Endothelial cell (in vitro differentiated cells): ENCODE measurements around the gene EFNA5. TPM values are rescaled to one million over a fixed set of nuclear protein-coding genes. Genes with fewer than 3 reads are reported as not detected.
"Not testable (repeated sequence)": the region's sequence is repeated elsewhere in the genome, so short reads cannot be mapped to it uniquely, and the experiment has no call there.

Source experiments
- DNase-seq: peaks from one replicate; pipeline ENCODE4 v3.0.0; 2021; ENCODE audit warnings: low spot score
- H3K27ac Mint-ChIP-seq: one replicate; pipeline ENCODE4 v1.8.0; 2021; ENCODE audit warnings: mixed read lengths, inconsistent platforms; ENCODE audit not compliant: unreplicated experiment
- H3K27me3 Mint-ChIP-seq: one replicate; pipeline ENCODE4 v1.8.0; 2021; ENCODE audit warnings: mild to moderate bottlenecking, moderate library complexity, mixed read lengths, inconsistent platforms; ENCODE audit not compliant: unreplicated experiment
- H3K36me3 Mint-ChIP-seq: one replicate; pipeline ENCODE4 v1.8.0; 2021; ENCODE audit warnings: mild to moderate bottlenecking, low read depth, mixed read lengths, inconsistent platforms; ENCODE audit not compliant: unreplicated experiment
- H3K4me1 Mint-ChIP-seq: one replicate; pipeline ENCODE4 v1.8.0; 2021; ENCODE audit warnings: mild to moderate bottlenecking, mixed read lengths, inconsistent platforms; ENCODE audit not compliant: unreplicated experiment
- H3K4me3 Mint-ChIP-seq: one replicate; pipeline ENCODE4 v1.8.0; 2021; ENCODE audit warnings: mild to moderate bottlenecking, mixed read lengths, inconsistent platforms; ENCODE audit not compliant: unreplicated experiment
- H3K9me3 Mint-ChIP-seq: one replicate; pipeline ENCODE4 v1.8.0; 2021; ENCODE audit warnings: mixed read lengths, inconsistent platforms; ENCODE audit not compliant: unreplicated experiment
- CTCF ChIP-seq: fragments of 200-600 bp; sonication (generic); IDR thresholded peaks from one replicate; pipeline ENCODE4 v1.5.0; 2021; ENCODE audit warnings: antibody characterized with exemption; ENCODE audit not compliant: unreplicated experiment
- total RNA-seq: library from RNA; stranded (reverse); fragmentation: NEBNext Ultra II Directional; extraction: Animal tissue kit (Norgen Biotek cat#: 25700); gene quantifications from one replicate; pipeline ENCODE4 v1.2.1, GENCODE V29; 2021; ENCODE audit not compliant: unreplicated experiment

Gene EFNA5
- total RNA-seq, 1 donor from 2014 or later = 8.8 TPM

- TF ChIP-seq CTCF = no peak
- Mint-ChIP-seq H3K9me3 (no peaks in the 10 kb centered on the region), H3K27ac (no peak overlapping the region), H3K27me3 (no peaks in the 10 kb centered on the region), H3K36me3 (no peaks in the 10 kb centered on the region), H3K4me1 (peaks cover 6% of the 10 kb centered on the region), H3K4me3 (no peak overlapping the region)
- no peak for DNase-seq
Observed at GRCh38 chr5:107359033-107359915, 311.5 kb downstream of the EFNA5 start.

GRCh38 chr5:107356891-107357290 is 313.8 kb downstream of the EFNA5 start:
- no peak for TF ChIP-seq CTCF
- H3K27ac Mint-ChIP-seq = no peak overlapping the region
- DNase-seq = no peak
- no peaks in the 10 kb centered on the region for H3K4me1 Mint-ChIP-seq
- no peaks in the 10 kb centered on the region for H3K9me3 Mint-ChIP-seq
- H3K4me3 Mint-ChIP-seq = no peak overlapping the region
- no peaks in the 10 kb centered on the region for H3K36me3 Mint-ChIP-seq
- no peaks in the 10 kb centered on the region for H3K27me3 Mint-ChIP-seq

- no peak for TF ChIP-seq CTCF
- Mint-ChIP-seq H3K36me3 (no peaks in the 10 kb centered on the region), H3K27ac (no peak overlapping the region), H3K4me1 (peaks cover 3% of the 10 kb centered on the region), H3K9me3 (no peaks in the 10 kb centered on the region), H3K27me3 (no peaks in the 10 kb centered on the region), H3K4me3 (no peak overlapping the region)
- no peak for DNase-seq
Observed at GRCh38 chr5:107352576-107352975, 318.2 kb downstream of the EFNA5 start.

- not testable (repeated sequence) for DNase-seq, H3K4me1 Mint-ChIP-seq, H3K9me3 Mint-ChIP-seq
Observed at GRCh38 chr5:107346580-107346979, 324.2 kb downstream of the EFNA5 start.

GRCh38 chr5:107342371-107342770 is 328.4 kb downstream of the EFNA5 start:
- DNase-seq = no peak
- H3K27me3 Mint-ChIP-seq = no peaks in the 10 kb centered on the region
- H3K4me1 Mint-ChIP-seq = no peaks in the 10 kb centered on the region
- H3K9me3 Mint-ChIP-seq = peaks cover 4% of the 10 kb centered on the region
- peaks cover 9% of the 10 kb centered on the region for H3K36me3 Mint-ChIP-seq
- no peak for TF ChIP-seq CTCF
- H3K4me3 Mint-ChIP-seq = no peak overlapping the region
- H3K27ac Mint-ChIP-seq = no peak overlapping the region

More at GRCh38 chr5:107346580-107346979, 324.2 kb downstream of the EFNA5 start:
- not testable (repeated sequence) for H3K4me3 Mint-ChIP-seq, H3K27ac Mint-ChIP-seq, H3K36me3 Mint-ChIP-seq, H3K27me3 Mint-ChIP-seq
